K562 (cell line): Measurements from ENCODE around the gene HES5. TPM values are rescaled to one million over a fixed set of nuclear protein-coding genes. Genes with fewer than 3 reads are reported as not detected.

Experiments used
- ATAC-seq: fragments of 200-7000 bp; cut with Tn5 transposase; 3 replicates; pipeline ENCODE4 v1.9.1; 2020; ENCODE audit warnings: moderate library complexity
- BruUV-seq: library from RNA; stranded (reverse); fragments of 400-500 nt; replicated peaks from 2 replicates; lab custom pipeline; 2021; lab: Mats Ljungman, UMichigan
- CTCF ChIA-PET: fragments of 300-600 bp; formaldehyde crosslinking; extraction: SDS; loops from one replicate; lab custom pipeline; 2021; ENCODE audit warnings: low intra/inter-chr PET ratio; lab: Yijun Ruan, JAX
- POLR2A ChIA-PET: fragments of 300-600, 350-650 bp; sonication (Branson Sonifier 250); formaldehyde crosslinking; extraction: SDS; loops from one replicate; lab custom pipeline; 2021; ENCODE audit warnings: antibody characterized with exemption, inconsistent platforms; lab: Yijun Ruan, JAX
- DNase-seq, 4 experiments: peaks; one replicate each; pipeline versions ENCODE4 v3.0.0 to v3.0.0-alpha.2; 2011 to 2018; ENCODE audit warnings: low spot score in 3 of 4, mixed read lengths in 3 of 4; ENCODE audit errors: extremely low read depth in 1 of 4
- FAIRE-seq: peaks from 2 replicates; lab custom pipeline; 2011; peaks lifted over from hg19 to GRCh38; lab: Jason Lieb, UNC
- H2AFZ ChIP-seq: 2 replicates; pipeline ENCODE4 v1.6.0; 2011; ENCODE audit warnings: low read depth, low read length, control low read depth, inconsistent platforms
- H3K27ac ChIP-seq: fragments of 200-600 bp; 3 replicates; pipeline ENCODE4 v1.8.0; 2011; ENCODE audit warnings: low read depth, mild to moderate bottlenecking, control low read depth, inconsistent platforms, low read length, moderate library complexity, mixed read lengths; ENCODE audit errors: extremely low read depth
- H3K27me3 ChIP-seq, 2 experiments: fragments of 300-600 bp in 1 of 2; 2 replicates in 1 of 2; 3 replicates in 1 of 2; pipeline versions ENCODE4 v1.6.0 to v1.8.0; 2011; ENCODE audit warnings: inconsistent platforms in 2 of 2, low read length in 2 of 2, mild to moderate bottlenecking in 1 of 2, mixed read lengths in 1 of 2, moderate library complexity in 1 of 2; ENCODE audit not compliant: control insufficient read depth in 2 of 2, insufficient read depth in 2 of 2
- H3K36me3 ChIP-seq: fragments of 300-600 bp; 3 replicates; pipeline ENCODE4 v1.8.0; 2011; ENCODE audit warnings: mild to moderate bottlenecking, low read length, inconsistent platforms; ENCODE audit not compliant: control insufficient read depth, insufficient read depth
- H3K4me1 ChIP-seq, 2 experiments: fragments of 200-600 bp in 1 of 2; replicated peaks in 1 of 2; 2 replicates in 1 of 2; 3 replicates in 1 of 2; pipeline versions ENCODE4 v1.5.1 to v1.8.0; 2011; ENCODE audit warnings: inconsistent platforms in 2 of 2, low read length in 2 of 2, mild to moderate bottlenecking in 1 of 2, mixed read lengths in 1 of 2, moderate library complexity in 1 of 2; ENCODE audit not compliant: control insufficient read depth in 2 of 2, insufficient read depth in 2 of 2
- H3K4me2 ChIP-seq: 2 replicates; pipeline ENCODE4 v1.6.1; 2011; ENCODE audit warnings: low read length, control low read depth, inconsistent platforms, mixed read lengths; ENCODE audit not compliant: insufficient read depth
- H3K4me3 ChIP-seq: fragments of 200-600 bp; sonication (generic), shearing (Covaris generic); 2 replicates; pipeline ENCODE4 v1.5.1; 2016; ENCODE audit warnings: control low read depth, inconsistent platforms
- H3K79me2 ChIP-seq: fragments of 200-600 bp; 3 replicates; pipeline ENCODE4 v1.8.0; 2011; ENCODE audit warnings: low read length, inconsistent platforms; ENCODE audit not compliant: control insufficient read depth, insufficient read depth
- H3K9ac ChIP-seq, 2 experiments: 2 replicates each; pipeline versions ENCODE4 v1.6.0 to v1.6.1; 2011; ENCODE audit warnings: low read depth in 2 of 2, low read length in 2 of 2, control low read depth in 1 of 2, inconsistent platforms in 1 of 2, mild to moderate bottlenecking in 1 of 2, mixed read lengths in 1 of 2; ENCODE audit not compliant: insufficient read depth in 1 of 2
- H3K9me1 ChIP-seq: one replicate; pipeline ENCODE4 v1.6.0; 2011; ENCODE audit warnings: inconsistent platforms, mild to moderate bottlenecking, low read length, moderate library complexity; ENCODE audit not compliant: control insufficient read depth, insufficient read depth
- H3K9me3 ChIP-seq: replicated peaks from 2 replicates; pipeline ENCODE4 v1.5.1; 2011; ENCODE audit warnings: low read depth, low read length, inconsistent platforms; ENCODE audit not compliant: control insufficient read depth, insufficient read depth
- H4K20me1 ChIP-seq: replicated peaks from 2 replicates; pipeline ENCODE4 v1.6.1; 2011; ENCODE audit warnings: low read length, inconsistent platforms, mixed read lengths; ENCODE audit not compliant: control insufficient read depth, insufficient read depth
- BMI1 ChIP-seq: fragments of 150-350 bp; IDR thresholded peaks from 2 replicates; pipeline ENCODE4 v1.6.1; 2014; ENCODE audit warnings: low read length
- ELF4 ChIP-seq: fragments of 450-650 bp; formaldehyde crosslinking; IDR thresholded peaks from 2 replicates; pipeline ENCODE4 v1.4.0; 2022; ENCODE audit warnings: missing genetic modification characterization
- NFIX ChIP-seq: fragments of 250-450 bp; sonication (Bioruptor Pico); IDR thresholded peaks from 2 replicates; pipeline ENCODE4 v1.4.0; 2020; ENCODE audit warnings: low read depth, mild to moderate bottlenecking, moderate library complexity
- RBM39 ChIP-seq: fragments of 200-400 bp; formaldehyde crosslinking; optimal IDR thresholded peaks from 2 replicates; pipeline ENCODE3; 2018; ENCODE audit warnings: low read depth, low read length
- RHOXF2B ChIP-seq: fragments of 250-450 bp; sonication (Bioruptor Pico); conservative IDR thresholded peaks from 2 replicates; pipeline ENCODE4 v1.5.1; 2021
- VEZF1 ChIP-seq: fragments of 200-800 bp; sonication (Bioruptor generic); IDR thresholded peaks from 2 replicates; pipeline ENCODE4 v1.6.1; 2017; ENCODE audit warnings: missing genetic modification characterization, missing compliant biosample characterization
- ZBTB9 ChIP-seq: fragments of 450-650 bp; formaldehyde crosslinking; IDR thresholded peaks from 2 replicates; pipeline ENCODE4 v1.4.0; 2020; ENCODE audit warnings: mild to moderate bottlenecking, moderate library complexity
- ZC3H11A ChIP-seq: IDR thresholded peaks from 2 replicates; pipeline ENCODE4 v1.6.1; 2012; ENCODE audit warnings: low read depth, low read length, improper control_type of control experiment
- ZNF23 ChIP-seq: fragments of 250-450 bp; sonication (Bioruptor Pico); IDR thresholded peaks from 2 replicates; pipeline ENCODE4 v1.4.0; 2020; ENCODE audit warnings: mild to moderate bottlenecking
- ZNF347 ChIP-seq: fragments of 450-650 bp; formaldehyde crosslinking; IDR thresholded peaks from 2 replicates; pipeline ENCODE4 v1.4.0; 2020; ENCODE audit warnings: low read depth, mild to moderate bottlenecking, moderate library complexity
- ZNF589 ChIP-seq: fragments of 200-800 bp; sonication (Bioruptor generic); IDR thresholded peaks from 2 replicates; pipeline ENCODE4 v1.6.1; 2016; ENCODE audit warnings: low read depth, missing genetic modification characterization, missing compliant biosample characterization
- WGBS: fragments of 100-300 bp; shearing (Covaris generic); methylation state at CpG from one replicate; pipeline ENCODE4 v1.1.6; 2016; ENCODE audit warnings: low coverage, mixed read lengths; ENCODE audit not compliant: insufficient coverage; ENCODE audit errors: missing lambda C conversion rate; 5-methylcytosine and 5-hydroxymethylcytosine counted together
- in situ Hi-C: fragments of 300-500 bp; cut with MboI; formaldehyde crosslinking; loops from 4 replicates; pipeline ENCODE4 v1.15.0; 2018; ENCODE audit warnings: inconsistent platforms, mixed read lengths
- intact Hi-C: fragments of 100-400 bp; cut with micrococcal nuclease; formaldehyde crosslinking; loops from 2 replicates; pipeline ENCODE4 v1.14.2; 2022
- polyA plus RNA-seq, 8 experiments: library from polyadenylated mRNA; depleted of rRNA in 4 of 8; stranded (reverse) in 5 of 8; unstranded in 3 of 8; fragments of >200 nt; fragmentation: Nextera tagmentation in 2 of 8; fragmentation: Illumina TruSeq in 1 of 8; extraction: Ambion mirVana in 2 of 8; extraction: Trizol in 1 of 8; gene quantifications; 2 replicates each; pipeline versions ENCODE4 v1.2.1 to v1.2.3, GENCODE V29; 2011 to 2014; ENCODE audit warnings: inconsistent platforms in 1 of 8, missing spikeins in 1 of 8
- total RNA-seq, 7 experiments: library from RNA; depleted of rRNA in 6 of 7; stranded (reverse); fragments of >200 nt in 6 of 7; fragmentation: Illumina TruSeq in 2 of 7; extraction: Trizol in 2 of 7; gene quantifications; 2 replicates each; pipeline versions ENCODE4 v1.2.1 to v1.2.3, GENCODE V29; 2011 to 2021; ENCODE audit warnings: low replicate concordance in 1 of 7
- TF ChIP-seq, protein P1 (sequence below), 2 experiments: IDR thresholded peaks; 2 replicates each; pipeline ENCODE4 v1.6.1; 2012; ENCODE audit warnings: improper control_type of control experiment in 2 of 2, low read depth in 2 of 2, low read length in 2 of 2, borderline replicate concordance in 1 of 2
- TF ChIP-seq, protein P2 (sequence below): fragments of 450-650 bp; formaldehyde crosslinking; IDR thresholded peaks from 2 replicates; pipeline ENCODE4 v1.4.0; 2020; ENCODE audit warnings: mild to moderate bottlenecking

Gene HES5
- total and polyA plus RNA-seq, 9 of the 15 experiments (the other 6 are each of a cell fraction or from before 2014, with no cell fraction given) = not detected

GRCh38 chr1:2502661-2503553, 27.2 kb downstream of the HES5 start:
- Histone ChIP-seq H3K9me1 (no peaks in the 10 kb centered on the region), H3K79me2 (no peaks in the 10 kb centered on the region), H3K4me2 (no peak overlapping the region), H3K4me1 (peaks cover 0 to 94% of the 10 kb centered on the region in 2 experiments; a peak in 2 of 5 replicates), H3K27me3 (peaks cover 25 to 40% of the 10 kb centered on the region in 2 experiments; a peak in 4 of 5 replicates), H4K20me1 (peaks cover 15% of the 10 kb centered on the region; the same call in 1 of the 2 replicates), H3K9me3 (no peaks in the 10 kb centered on the region), H3K9ac (no peak overlapping the region; a peak in 1 of 4 replicates), H3K36me3 (peaks cover 7% of the 10 kb centered on the region; the same call in 1 of the 3 replicates), H2AFZ (no peak overlapping the region), H3K4me3 (no peak overlapping the region), H3K27ac (no peak overlapping the region)
- ChIA-PET CTCF (no interaction called here), POLR2A (interaction anchor here (1.1 to 1.5 kb wide), 2 partner anchors 9 to 23 kb away, joined by 3 to 8 read pairs; partner anchors contain the start of gene PANK4)
- WGBS = 16% methylated on average over 34 of the region's 36 CpGs
- no peak for TF ChIP-seq ZNF589 (CRISPR knock-in tag)
- TF ChIP-seq VEZF1 (CRISPR knock-in tag) = no peak
- peak; percentile 53; the same call in 1 of the 2 replicates for TF ChIP-seq ZBTB9 (CRISPR knock-in tag)
- TF ChIP-seq ZNF347 (CRISPR knock-in tag) = no peak
- TF ChIP-seq, protein P1, sequence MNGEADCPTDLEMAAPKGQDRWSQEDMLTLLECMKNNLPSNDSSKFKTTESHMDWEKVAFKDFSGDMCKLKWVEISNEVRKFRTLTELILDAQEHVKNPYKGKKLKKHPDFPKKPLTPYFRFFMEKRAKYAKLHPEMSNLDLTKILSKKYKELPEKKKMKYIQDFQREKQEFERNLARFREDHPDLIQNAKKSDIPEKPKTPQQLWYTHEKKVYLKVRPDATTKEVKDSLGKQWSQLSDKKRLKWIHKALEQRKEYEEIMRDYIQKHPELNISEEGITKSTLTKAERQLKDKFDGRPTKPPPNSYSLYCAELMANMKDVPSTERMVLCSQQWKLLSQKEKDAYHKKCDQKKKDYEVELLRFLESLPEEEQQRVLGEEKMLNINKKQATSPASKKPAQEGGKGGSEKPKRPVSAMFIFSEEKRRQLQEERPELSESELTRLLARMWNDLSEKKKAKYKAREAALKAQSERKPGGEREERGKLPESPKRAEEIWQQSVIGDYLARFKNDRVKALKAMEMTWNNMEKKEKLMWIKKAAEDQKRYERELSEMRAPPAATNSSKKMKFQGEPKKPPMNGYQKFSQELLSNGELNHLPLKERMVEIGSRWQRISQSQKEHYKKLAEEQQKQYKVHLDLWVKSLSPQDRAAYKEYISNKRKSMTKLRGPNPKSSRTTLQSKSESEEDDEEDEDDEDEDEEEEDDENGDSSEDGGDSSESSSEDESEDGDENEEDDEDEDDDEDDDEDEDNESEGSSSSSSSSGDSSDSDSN (IDR thresholded peaks at IDR 0.05; ENCODE audit: borderline replicate concordance in 1 of 2, low read depth in 2 of 2, low read length in 2 of 2) = peak; percentile 34 to 54; a peak in 1 of 4 replicates
- no peak for TF ChIP-seq RBM39
- TF ChIP-seq, protein P2, sequence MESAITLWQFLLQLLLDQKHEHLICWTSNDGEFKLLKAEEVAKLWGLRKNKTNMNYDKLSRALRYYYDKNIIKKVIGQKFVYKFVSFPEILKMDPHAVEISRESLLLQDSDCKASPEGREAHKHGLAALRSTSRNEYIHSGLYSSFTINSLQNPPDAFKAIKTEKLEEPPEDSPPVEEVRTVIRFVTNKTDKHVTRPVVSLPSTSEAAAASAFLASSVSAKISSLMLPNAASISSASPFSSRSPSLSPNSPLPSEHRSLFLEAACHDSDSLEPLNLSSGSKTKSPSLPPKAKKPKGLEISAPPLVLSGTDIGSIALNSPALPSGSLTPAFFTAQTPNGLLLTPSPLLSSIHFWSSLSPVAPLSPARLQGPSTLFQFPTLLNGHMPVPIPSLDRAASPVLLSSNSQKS = no peak
- TF ChIP-seq ZC3H11A = no peak
- TF ChIP-seq ZNF23 (CRISPR knock-in tag) = no peak
- no peak for TF ChIP-seq ELF4 (CRISPR knock-in tag)
- TF ChIP-seq NFIX (CRISPR knock-in tag) = no peak
- no peak for TF ChIP-seq BMI1
- TF ChIP-seq RHOXF2B (CRISPR knock-in tag) = no peak
- intact Hi-C loops = no loop called here
- FAIRE-seq = no peak
- no peak for DNase-seq
- in situ Hi-C loops = no loop called here
- no TSS peak for BruUV-seq
- ATAC-seq = no peak
